ENCODE data around the gene DBP. TPM values are rescaled to one million over a fixed set of nuclear protein-coding genes. Genes with fewer than 3 reads are reported as not detected.

Gene DBP
- total RNA-seq, 1 experiment from 2014 or later: 12.0 TPM

- TF ChIP-seq, protein P1, sequence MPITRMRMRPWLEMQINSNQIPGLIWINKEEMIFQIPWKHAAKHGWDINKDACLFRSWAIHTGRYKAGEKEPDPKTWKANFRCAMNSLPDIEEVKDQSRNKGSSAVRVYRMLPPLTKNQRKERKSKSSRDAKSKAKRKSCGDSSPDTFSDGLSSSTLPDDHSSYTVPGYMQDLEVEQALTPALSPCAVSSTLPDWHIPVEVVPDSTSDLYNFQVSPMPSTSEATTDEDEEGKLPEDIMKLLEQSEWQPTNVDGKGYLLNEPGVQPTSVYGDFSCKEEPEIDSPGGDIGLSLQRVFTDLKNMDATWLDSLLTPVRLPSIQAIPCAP (CRISPR knock-in tag; IDR thresholded peaks at IDR 0.05): no peak
- no peak for TF ChIP-seq KAT7 (CRISPR knock-in tag; IDR thresholded peaks at IDR 0.05; ENCODE audit: borderline replicate concordance)
- TF ChIP-seq ESRRA (CRISPR knock-in tag; IDR thresholded peaks at IDR 0.05; ENCODE audit: borderline replicate concordance): no peak
- no peak for TF ChIP-seq ZNF423 (CRISPR knock-in tag; IDR thresholded peaks at IDR 0.05)
- TF ChIP-seq ZNF219 (CRISPR knock-in tag; IDR thresholded peaks at IDR 0.05; ENCODE audit: borderline replicate concordance): no peak
- TF ChIP-seq PRRX2 (CRISPR knock-in tag; IDR thresholded peaks at IDR 0.05): no peak
- peak; percentile 86 for TF ChIP-seq ATF1 (CRISPR knock-in tag; IDR thresholded peaks at IDR 0.05)
- TF ChIP-seq ZBTB21 (CRISPR knock-in tag; IDR thresholded peaks at IDR 0.05; ENCODE audit: borderline replicate concordance): no peak
- TF ChIP-seq OVOL2 (CRISPR knock-in tag; IDR thresholded peaks at IDR 0.05; ENCODE audit: borderline replicate concordance): no peak
- TF ChIP-seq ZBTB43 (CRISPR knock-in tag; IDR thresholded peaks at IDR 0.05): peak; percentile 68; the same call in 1 of the 2 replicates
- no peak for TF ChIP-seq ZNF232 (CRISPR knock-in tag; IDR thresholded peaks at IDR 0.05)
- no peak for TF ChIP-seq PRDM15 (CRISPR knock-in tag; IDR thresholded peaks at IDR 0.05)
- no peak for TF ChIP-seq CBFB (CRISPR knock-in tag; IDR thresholded peaks at IDR 0.05; ENCODE audit: low read depth)
- TF ChIP-seq, protein P2, sequence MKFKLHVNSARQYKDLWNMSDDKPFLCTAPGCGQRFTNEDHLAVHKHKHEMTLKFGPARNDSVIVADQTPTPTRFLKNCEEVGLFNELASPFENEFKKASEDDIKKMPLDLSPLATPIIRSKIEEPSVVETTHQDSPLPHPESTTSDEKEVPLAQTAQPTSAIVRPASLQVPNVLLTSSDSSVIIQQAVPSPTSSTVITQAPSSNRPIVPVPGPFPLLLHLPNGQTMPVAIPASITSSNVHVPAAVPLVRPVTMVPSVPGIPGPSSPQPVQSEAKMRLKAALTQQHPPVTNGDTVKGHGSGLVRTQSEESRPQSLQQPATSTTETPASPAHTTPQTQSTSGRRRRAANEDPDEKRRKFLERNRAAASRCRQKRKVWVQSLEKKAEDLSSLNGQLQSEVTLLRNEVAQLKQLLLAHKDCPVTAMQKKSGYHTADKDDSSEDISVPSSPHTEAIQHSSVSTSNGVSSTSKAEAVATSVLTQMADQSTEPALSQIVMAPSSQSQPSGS (CRISPR knock-in tag; IDR thresholded peaks at IDR 0.05; ENCODE audit: borderline replicate concordance, low read depth): no peak
- TF ChIP-seq TEAD4 (CRISPR knock-in tag; IDR thresholded peaks at IDR 0.05): 0 out of 2 replicates have a peak, but pooled peaks have one; percentile 15
- TF ChIP-seq NFYB (CRISPR knock-in tag; conservative IDR thresholded peaks at IDR 0.05; ENCODE audit: low read depth): peak; percentile 19; the same call in 1 of the 2 replicates
- no peak for TF ChIP-seq NFE2L1 (CRISPR knock-in tag; IDR thresholded peaks at IDR 0.05)
- peak; percentile 100 for TF ChIP-seq CREM (CRISPR knock-in tag; IDR thresholded peaks at IDR 0.05)
- TF ChIP-seq, protein P3, sequence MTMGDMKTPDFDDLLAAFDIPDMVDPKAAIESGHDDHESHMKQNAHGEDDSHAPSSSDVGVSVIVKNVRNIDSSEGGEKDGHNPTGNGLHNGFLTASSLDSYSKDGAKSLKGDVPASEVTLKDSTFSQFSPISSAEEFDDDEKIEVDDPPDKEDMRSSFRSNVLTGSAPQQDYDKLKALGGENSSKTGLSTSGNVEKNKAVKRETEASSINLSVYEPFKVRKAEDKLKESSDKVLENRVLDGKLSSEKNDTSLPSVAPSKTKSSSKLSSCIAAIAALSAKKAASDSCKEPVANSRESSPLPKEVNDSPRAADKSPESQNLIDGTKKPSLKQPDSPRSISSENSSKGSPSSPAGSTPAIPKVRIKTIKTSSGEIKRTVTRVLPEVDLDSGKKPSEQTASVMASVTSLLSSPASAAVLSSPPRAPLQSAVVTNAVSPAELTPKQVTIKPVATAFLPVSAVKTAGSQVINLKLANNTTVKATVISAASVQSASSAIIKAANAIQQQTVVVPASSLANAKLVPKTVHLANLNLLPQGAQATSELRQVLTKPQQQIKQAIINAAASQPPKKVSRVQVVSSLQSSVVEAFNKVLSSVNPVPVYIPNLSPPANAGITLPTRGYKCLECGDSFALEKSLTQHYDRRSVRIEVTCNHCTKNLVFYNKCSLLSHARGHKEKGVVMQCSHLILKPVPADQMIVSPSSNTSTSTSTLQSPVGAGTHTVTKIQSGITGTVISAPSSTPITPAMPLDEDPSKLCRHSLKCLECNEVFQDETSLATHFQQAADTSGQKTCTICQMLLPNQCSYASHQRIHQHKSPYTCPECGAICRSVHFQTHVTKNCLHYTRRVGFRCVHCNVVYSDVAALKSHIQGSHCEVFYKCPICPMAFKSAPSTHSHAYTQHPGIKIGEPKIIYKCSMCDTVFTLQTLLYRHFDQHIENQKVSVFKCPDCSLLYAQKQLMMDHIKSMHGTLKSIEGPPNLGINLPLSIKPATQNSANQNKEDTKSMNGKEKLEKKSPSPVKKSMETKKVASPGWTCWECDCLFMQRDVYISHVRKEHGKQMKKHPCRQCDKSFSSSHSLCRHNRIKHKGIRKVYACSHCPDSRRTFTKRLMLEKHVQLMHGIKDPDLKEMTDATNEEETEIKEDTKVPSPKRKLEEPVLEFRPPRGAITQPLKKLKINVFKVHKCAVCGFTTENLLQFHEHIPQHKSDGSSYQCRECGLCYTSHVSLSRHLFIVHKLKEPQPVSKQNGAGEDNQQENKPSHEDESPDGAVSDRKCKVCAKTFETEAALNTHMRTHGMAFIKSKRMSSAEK (CRISPR knock-in tag; IDR thresholded peaks at IDR 0.05; ENCODE audit: borderline replicate concordance): no peak
- TF ChIP-seq, protein P4, sequence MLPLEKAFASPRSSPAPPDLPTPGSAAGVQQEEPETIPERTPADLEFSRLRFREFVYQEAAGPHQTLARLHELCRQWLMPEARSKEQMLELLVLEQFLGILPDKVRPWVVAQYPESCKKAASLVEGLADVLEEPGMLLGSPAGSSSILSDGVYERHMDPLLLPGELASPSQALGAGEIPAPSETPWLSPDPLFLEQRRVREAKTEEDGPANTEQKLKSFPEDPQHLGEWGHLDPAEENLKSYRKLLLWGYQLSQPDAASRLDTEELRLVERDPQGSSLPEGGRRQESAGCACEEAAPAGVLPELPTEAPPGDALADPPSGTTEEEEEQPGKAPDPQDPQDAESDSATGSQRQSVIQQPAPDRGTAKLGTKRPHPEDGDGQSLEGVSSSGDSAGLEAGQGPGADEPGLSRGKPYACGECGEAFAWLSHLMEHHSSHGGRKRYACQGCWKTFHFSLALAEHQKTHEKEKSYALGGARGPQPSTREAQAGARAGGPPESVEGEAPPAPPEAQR (CRISPR knock-in tag; IDR thresholded peaks at IDR 0.05): no peak
- no peak for TF ChIP-seq ZNF263 (CRISPR knock-in tag; IDR thresholded peaks at IDR 0.05; ENCODE audit: low read depth)
- TF ChIP-seq GABPB1 (CRISPR knock-in tag; IDR thresholded peaks at IDR 0.05): peak; percentile 60
- peak; percentile 97 for TF ChIP-seq MAX (CRISPR knock-in tag; IDR thresholded peaks at IDR 0.05)
- TF ChIP-seq, protein P5, sequence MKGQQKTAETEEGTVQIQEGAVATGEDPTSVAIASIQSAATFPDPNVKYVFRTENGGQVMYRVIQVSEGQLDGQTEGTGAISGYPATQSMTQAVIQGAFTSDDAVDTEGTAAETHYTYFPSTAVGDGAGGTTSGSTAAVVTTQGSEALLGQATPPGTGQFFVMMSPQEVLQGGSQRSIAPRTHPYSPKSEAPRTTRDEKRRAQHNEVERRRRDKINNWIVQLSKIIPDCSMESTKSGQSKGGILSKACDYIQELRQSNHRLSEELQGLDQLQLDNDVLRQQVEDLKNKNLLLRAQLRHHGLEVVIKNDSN (CRISPR knock-in tag; IDR thresholded peaks at IDR 0.05): peak; percentile 66; the same call in 1 of the 2 replicates
- no peak for TF ChIP-seq ZNF396 (CRISPR knock-in tag; IDR thresholded peaks at IDR 0.05; ENCODE audit: borderline replicate concordance)
These were observed 18.1 kb downstream of the DBP start, which contains the start of the genes RPL18 and SPHK2 (continued) for GRCh38 chr19:48618916-48619691.

Data from WTC11 (cell line).